ENCODE measurements around the gene MBD3L2B.

Gene MBD3L2B

DNA sequence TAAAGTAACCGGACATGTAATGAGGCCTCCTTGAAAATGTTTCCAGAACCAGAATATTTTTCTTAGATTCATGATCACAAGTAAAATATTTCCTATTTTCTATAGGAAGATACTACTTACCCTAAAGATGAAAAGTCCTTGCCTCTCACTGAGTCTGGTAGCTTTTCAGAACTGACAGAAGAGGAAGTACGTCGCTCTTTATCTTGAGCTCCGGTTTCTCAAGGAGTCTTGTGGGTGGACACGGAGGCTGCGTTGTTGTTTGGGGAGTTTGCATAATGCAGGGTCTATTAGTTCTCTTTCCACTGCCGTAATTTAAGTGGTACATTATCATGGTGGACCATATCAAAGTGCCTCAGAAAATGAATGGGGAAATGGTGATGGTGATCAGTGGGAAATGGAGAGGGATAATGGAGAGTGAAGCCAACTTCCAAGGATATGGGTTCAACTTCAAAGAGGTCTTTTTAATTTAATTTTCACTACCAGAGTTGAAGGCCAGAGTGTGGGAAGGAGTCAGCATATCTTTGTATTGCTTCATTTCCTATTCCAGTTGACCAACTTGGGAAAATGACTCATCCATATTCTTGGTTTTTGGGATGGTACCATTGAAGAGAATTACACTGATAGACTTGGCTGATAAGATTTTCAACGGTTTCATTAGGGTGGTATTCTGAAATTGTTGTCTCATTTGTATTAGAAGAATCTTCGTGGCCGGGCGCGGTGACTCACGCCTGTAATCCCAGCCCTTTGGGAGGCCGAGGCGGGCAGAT is 23.4 kb downstream of the MBD3L2B start:
- DNase-seq, result no peak
- H3K27ac ChIP-seq, result no peak overlapping the region

DNA sequence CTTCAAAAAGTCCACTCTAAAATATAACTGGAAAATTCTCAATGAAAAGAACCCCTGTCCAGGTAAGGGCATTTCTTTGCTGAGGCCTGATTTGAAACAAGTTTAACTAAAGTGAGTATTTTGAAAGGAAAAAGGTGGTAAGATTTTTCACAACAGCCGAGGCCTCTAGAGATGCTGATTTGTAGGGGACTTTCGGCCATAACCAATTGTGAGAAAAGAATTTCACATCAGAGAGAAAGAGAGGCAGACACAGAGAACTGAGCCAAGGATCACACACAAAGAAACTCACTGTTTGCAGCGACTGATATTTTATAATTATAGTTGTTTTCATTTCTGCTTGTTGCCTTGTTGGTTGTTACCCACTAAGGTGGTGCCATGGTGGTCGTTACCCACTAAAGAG is 24.4 kb downstream of the MBD3L2B start:
- no peak overlapping the region for H3K4me3 ChIP-seq (ENCODE audit: low read depth, low read length)
- no peak for TF ChIP-seq CTCF (IDR thresholded peaks at IDR 0.05; ENCODE audit: low read depth, low read length)
- H3K36me3 ChIP-seq, result no peaks in the 10 kb centered on the region
- DNase-seq, result no peak
- H3K27ac ChIP-seq, result no peak overlapping the region
- H3K9me3 ChIP-seq (ENCODE audit: severe bottlenecking), result peaks cover 3% of the 10 kb centered on the region
- H3K27me3 ChIP-seq (ENCODE audit: insufficient read depth, low read depth, severe bottlenecking), result peaks cover 72% of the 10 kb centered on the region

More for the DNA sequence above, 23.4 kb downstream of the MBD3L2B start:
- Histone ChIP-seq H3K4me3 (ENCODE audit: low read depth, low read length) (no peak overlapping the region), H3K9me3 (ENCODE audit: severe bottlenecking) (peaks cover 3% of the 10 kb centered on the region), H3K27me3 (ENCODE audit: insufficient read depth, low read depth, severe bottlenecking) (peaks cover 77% of the 10 kb centered on the region), H3K36me3 (no peaks in the 10 kb centered on the region)
- no peak for TF ChIP-seq CTCF (IDR thresholded peaks at IDR 0.05; ENCODE audit: low read depth, low read length)

GRCh38 chr19:6995054-6995453 is 26.2 kb downstream of the MBD3L2B start:
- no peak for DNase-seq

GRCh38 chr19:6988257-6988656 is 33.0 kb downstream of the MBD3L2B start:
- no peak for TF ChIP-seq CTCF (IDR thresholded peaks at IDR 0.05; ENCODE audit: low read depth, low read length)
- no peak overlapping the region for H3K4me3 ChIP-seq (ENCODE audit: low read depth, low read length)
- H3K27ac ChIP-seq, result no peak overlapping the region
- no peaks in the 10 kb centered on the region for H3K36me3 ChIP-seq
- DNase-seq, result no peak
- peaks cover 71% of the 10 kb centered on the region for H3K27me3 ChIP-seq (ENCODE audit: insufficient read depth, low read depth, severe bottlenecking)
- peaks cover 19% of the 10 kb centered on the region for H3K9me3 ChIP-seq (ENCODE audit: severe bottlenecking)

More at GRCh38 chr19:6995054-6995453, 26.2 kb downstream of the MBD3L2B start:
- Histone ChIP-seq H3K36me3 (no peaks in the 10 kb centered on the region), H3K27ac (no peak overlapping the region), H3K9me3 (ENCODE audit: severe bottlenecking) (peaks cover 3% of the 10 kb centered on the region), H3K4me3 (ENCODE audit: low read depth, low read length) (no peak overlapping the region), H3K27me3 (ENCODE audit: insufficient read depth, low read depth, severe bottlenecking) (peaks cover 65% of the 10 kb centered on the region)
- no peak for TF ChIP-seq CTCF (IDR thresholded peaks at IDR 0.05; ENCODE audit: low read depth, low read length)

DNA sequence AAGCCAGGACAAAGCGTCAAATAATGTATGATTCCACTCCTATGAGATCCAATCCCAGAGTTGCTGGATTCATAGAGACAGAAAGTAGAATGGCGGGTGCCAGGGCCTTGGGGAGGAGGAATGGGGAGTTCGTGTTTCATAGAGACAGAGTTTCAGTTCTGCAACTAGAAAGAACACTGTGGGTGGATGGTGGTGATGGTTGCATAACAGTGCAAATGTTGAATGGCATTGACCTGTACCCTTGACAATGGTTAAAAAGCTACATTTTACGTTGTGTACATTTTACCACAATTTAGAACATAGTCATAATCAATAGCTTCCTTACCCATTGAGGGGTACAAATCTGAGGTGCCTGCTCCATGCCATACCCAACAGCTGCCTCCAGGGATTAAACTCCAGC is 33.4 kb downstream of the MBD3L2B start:
- no peak for TF ChIP-seq CTCF (IDR thresholded peaks at IDR 0.05; ENCODE audit: low read depth, low read length)

DNA sequence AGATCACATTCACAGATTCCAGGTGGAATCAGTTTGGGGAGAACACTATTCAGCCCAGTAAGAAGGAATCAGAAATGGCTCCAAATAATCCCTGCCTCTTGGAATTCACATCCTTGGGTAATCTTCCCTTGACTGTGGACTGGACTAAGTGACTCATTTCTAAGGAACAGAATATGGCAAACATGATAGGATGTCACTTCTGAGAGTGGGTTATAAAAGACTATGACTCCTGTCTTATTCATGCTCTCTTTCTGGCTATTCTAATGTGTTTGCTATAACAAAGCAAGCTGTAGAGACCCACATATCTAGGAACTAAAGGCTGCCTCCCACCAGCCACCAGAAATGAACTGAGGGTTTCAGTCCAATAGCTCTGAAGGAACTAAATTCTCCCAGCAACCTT is 37.8 kb downstream of the MBD3L2B start:
- H3K27me3 ChIP-seq (ENCODE audit: insufficient read depth, low read depth, severe bottlenecking), result peaks cover 74% of the 10 kb centered on the region
- TF ChIP-seq CTCF (IDR thresholded peaks at IDR 0.05; ENCODE audit: low read depth, low read length), result no peak
- DNase-seq, result no peak
- H3K36me3 ChIP-seq, result no peaks in the 10 kb centered on the region
- no peak overlapping the region for H3K4me3 ChIP-seq (ENCODE audit: low read depth, low read length)
- no peak overlapping the region for H3K27ac ChIP-seq
- H3K9me3 ChIP-seq (ENCODE audit: severe bottlenecking), result peaks cover 24% of the 10 kb centered on the region

More for the DNA sequence above, 33.4 kb downstream of the MBD3L2B start:
- no peak for DNase-seq
- Histone ChIP-seq H3K27ac (no peak overlapping the region), H3K27me3 (ENCODE audit: insufficient read depth, low read depth, severe bottlenecking) (peaks cover 71% of the 10 kb centered on the region), H3K4me3 (ENCODE audit: low read depth, low read length) (no peak overlapping the region), H3K9me3 (ENCODE audit: severe bottlenecking) (peaks cover 22% of the 10 kb centered on the region), H3K36me3 (no peaks in the 10 kb centered on the region)

All from WERI-Rb-1 (cell line).